ENCODE data around the gene REXO5.
"Not testable (repeated sequence)": the region's sequence is repeated elsewhere in the genome, so short reads cannot be mapped to it uniquely, and the experiment has no call there.

The REXO5 gene

GRCh38 chr16:20806168-20807050, at the start of gene REXO5, which contains the start of gene ERI2:
Gene REXO5, plus strand, starts transcription at chr16:20806527. Its CDS starts 427 bp downstream, at chr16:20806954.
Gene ERI2, minus strand, starts transcription at chr16:20806472. Its CDS starts 42 bp downstream, at chr16:20806430.
- DNase-seq: peak; percentile 81 to 88

GRCh38 chr16:20760346-20760745, 46.0 kb upstream of the REXO5 start:
- DNase-seq: no peak

- DNase-seq: no peak
These were observed 45.2 kb upstream of the REXO5 start for GRCh38 chr16:20761175-20761574.

- DNase-seq: no peak
These were observed 43.8 kb upstream of the REXO5 start for GRCh38 chr16:20762404-20763123.

- peak; percentile 87 to 93 for DNase-seq
These were observed 42.7 kb upstream of the REXO5 start, which contains the start of gene ACSM3 for GRCh38 chr16:20763461-20764232. Gene ACSM3, plus strand, starts transcription at chr16:20764014. Its CDS starts 6,021 bp downstream, at chr16:20770035.

- not testable (repeated sequence) for DNase-seq
These were observed 41.9 kb upstream of the REXO5 start for GRCh38 chr16:20764448-20764847.

- no peak for DNase-seq
These were observed 40.6 kb upstream of the REXO5 start for GRCh38 chr16:20765732-20766131.

GRCh38 chr16:20766294-20766693, 40.0 kb upstream of the REXO5 start:
- no peak for DNase-seq

GRCh38 chr16:20767577-20767976, 38.8 kb upstream of the REXO5 start:
- DNase-seq: no peak

GRCh38 chr16:20768121-20768520, 38.2 kb upstream of the REXO5 start:
- DNase-seq: no peak

- no peak for DNase-seq
These were observed 37.5 kb upstream of the REXO5 start for GRCh38 chr16:20768818-20769217.

- no peak for DNase-seq
These were observed 32.6 kb upstream of the REXO5 start for GRCh38 chr16:20773679-20774078.

- peak; percentile 70 to 73 for DNase-seq
These were observed 31.5 kb upstream of the REXO5 start for GRCh38 chr16:20774703-20775362.

- DNase-seq: peak; percentile 72 to 83
These were observed 24.6 kb upstream of the REXO5 start for GRCh38 chr16:20781697-20782096.

- no peak for DNase-seq
These were observed 23.9 kb upstream of the REXO5 start for GRCh38 chr16:20782470-20782869.

GRCh38 chr16:20784204-20784603, 22.1 kb upstream of the REXO5 start:
- no peak for DNase-seq

GRCh38 chr16:20789130-20789529, 17.2 kb upstream of the REXO5 start:
- DNase-seq: no peak

- DNase-seq: no peak
These were observed 14.3 kb upstream of the REXO5 start for GRCh38 chr16:20791923-20792612.

- DNase-seq: no peak
These were observed 8.0 kb upstream of the REXO5 start for GRCh38 chr16:20798364-20798763.

GRCh38 chr16:20799599-20799998, 6.7 kb upstream of the REXO5 start:
- peak; percentile 65 to 69 for DNase-seq

- DNase-seq: no peak
These were observed 5.0 kb upstream of the REXO5 start for GRCh38 chr16:20801278-20801677.

- no peak for DNase-seq
These were observed 3.2 kb upstream of the REXO5 start for GRCh38 chr16:20803192-20803560.
